GM12873 (cell line): ENCODE measurements around the gene TMEM143.

Source experiments
- TF ChIP-seq, protein P1 (sequence below): IDR thresholded peaks from 2 replicates; pipeline ENCODE4 v1.5.1; 2012; ENCODE audit warnings: low read depth, mild to moderate bottlenecking, moderate library complexity, low read length, control low read depth; ENCODE audit not compliant: insufficient read depth; ENCODE audit errors: missing control alignments

TMEM143 gene

DNA sequence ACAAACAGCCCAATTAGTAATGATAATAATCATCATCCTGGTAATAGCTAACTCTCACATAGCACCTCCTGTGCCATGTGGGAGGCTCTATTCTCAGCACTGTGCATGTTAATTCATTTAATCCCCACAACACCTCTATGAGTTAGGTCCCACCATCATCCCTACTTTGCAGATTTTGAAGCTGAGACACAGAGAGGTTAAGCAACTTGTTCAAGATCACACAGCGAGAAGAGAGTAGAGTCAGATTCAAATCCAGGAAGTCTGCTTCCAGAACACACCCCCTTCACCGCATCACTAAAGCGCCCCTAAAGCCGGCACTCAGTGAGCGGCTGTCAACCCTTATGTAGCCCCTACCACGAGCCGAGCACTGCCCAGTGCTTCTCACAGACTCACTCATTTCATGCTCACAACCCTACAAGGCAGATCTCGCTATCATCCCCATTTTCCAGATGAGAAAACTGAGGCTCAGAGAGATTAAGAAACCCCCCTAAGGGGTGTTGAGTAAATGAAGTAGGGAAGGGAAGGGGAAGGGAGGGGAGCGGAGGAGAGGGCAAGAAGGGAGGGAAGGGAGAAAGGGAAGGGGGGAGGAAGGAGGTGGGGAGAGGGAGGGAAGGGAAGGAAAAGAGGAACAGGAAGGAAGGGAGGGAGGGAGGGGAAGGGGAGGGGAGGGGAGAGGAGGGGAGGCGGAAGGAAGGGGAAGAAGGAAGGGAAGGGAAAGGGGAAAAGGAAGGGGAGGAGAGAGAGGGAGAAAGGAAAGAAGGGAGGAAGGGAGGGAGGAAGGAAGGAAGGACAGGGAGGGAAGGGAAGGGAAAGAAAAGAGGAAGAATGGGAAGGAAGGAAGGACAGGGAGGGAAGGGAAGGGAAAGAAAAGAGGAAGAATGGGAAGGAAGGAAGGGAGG lies 22.0 kb downstream of the TMEM143 start:
- TF ChIP-seq, protein P1, sequence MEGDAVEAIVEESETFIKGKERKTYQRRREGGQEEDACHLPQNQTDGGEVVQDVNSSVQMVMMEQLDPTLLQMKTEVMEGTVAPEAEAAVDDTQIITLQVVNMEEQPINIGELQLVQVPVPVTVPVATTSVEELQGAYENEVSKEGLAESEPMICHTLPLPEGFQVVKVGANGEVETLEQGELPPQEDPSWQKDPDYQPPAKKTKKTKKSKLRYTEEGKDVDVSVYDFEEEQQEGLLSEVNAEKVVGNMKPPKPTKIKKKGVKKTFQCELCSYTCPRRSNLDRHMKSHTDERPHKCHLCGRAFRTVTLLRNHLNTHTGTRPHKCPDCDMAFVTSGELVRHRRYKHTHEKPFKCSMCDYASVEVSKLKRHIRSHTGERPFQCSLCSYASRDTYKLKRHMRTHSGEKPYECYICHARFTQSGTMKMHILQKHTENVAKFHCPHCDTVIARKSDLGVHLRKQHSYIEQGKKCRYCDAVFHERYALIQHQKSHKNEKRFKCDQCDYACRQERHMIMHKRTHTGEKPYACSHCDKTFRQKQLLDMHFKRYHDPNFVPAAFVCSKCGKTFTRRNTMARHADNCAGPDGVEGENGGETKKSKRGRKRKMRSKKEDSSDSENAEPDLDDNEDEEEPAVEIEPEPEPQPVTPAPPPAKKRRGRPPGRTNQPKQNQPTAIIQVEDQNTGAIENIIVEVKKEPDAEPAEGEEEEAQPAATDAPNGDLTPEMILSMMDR, result no peak

DNA sequence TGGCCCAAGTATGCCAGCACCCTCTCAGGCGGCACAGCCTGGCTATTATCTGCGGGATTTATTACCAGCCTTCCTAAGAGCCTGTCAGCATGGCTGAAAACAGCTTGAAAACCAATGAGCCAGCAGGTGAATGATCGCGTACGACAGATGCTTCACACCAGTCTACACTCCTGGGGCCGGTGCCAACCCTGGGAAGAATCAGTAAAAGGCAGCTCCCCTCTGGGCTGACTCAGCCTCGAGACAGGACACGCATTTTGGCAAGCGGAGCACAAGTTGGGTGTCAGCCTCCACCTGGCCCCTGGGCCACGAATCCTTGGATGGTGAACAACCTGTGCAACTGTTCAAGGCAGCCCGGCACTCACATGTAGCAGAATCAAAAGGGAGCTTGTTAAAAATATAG lies 22.7 kb downstream of the TMEM143 start:
- TF ChIP-seq, protein P1, result no peak

DNA sequence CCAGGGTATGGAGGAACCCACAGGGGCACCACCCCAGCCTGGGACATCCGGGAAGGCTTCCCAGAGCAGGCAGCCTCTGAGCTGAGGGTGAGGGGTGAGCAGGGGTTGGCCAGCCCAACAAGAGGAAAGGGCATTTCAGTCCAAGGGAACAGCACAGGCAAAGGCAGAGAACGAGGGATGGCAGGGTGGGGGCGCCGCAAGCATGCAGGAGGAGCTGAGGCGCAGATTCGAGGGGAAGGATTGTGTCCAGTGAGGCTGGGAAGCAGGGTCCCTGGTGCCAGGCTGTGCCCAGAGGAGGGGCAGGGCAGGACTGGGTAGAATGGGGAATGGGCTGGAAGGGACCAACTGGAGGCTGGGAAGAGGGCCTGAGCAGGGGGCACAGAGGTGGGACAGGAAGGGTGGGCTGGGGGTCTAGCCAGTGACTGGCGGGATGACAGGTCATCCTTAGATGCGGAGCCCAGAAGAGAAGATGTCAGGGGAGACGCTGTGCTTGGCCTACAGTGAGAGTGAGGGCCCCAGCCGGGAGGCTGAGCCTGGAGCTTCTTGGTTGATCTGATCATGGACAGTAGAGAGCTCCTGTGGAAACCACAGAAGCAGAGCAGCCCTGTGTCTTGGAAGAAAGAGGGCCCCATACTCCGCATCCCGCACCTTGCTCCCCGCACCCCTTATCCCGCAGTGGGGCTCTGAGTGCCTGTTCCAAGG lies 24.8 kb downstream of the TMEM143 start:
- TF ChIP-seq, protein P1, result no peak

DNA sequence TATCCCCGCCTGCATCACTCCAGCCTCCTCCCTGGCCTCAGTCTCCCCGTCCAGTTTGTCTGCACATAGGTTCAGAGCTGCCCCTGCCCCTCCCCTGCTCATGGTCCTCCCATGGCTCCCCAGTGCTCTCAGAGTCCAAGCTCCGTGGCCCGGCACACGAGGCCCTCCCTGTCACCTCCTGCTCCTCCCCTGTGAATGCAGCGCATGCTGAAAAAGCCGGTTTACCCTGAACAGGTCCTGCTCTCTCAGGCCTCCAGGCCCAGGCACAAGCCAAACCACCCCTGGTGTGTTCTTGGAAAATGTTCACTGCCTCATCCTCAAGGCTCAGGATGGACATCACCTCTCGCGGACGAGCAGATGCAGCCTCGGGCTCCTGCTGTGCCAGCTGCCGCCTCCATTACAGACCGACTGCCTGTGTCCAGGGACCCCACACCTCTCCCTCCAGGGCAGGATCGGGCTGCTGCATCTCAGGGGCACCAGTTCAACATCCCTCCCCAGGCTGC lies 25.4 kb downstream of the TMEM143 start:
- TF ChIP-seq, protein P1, result no peak

DNA sequence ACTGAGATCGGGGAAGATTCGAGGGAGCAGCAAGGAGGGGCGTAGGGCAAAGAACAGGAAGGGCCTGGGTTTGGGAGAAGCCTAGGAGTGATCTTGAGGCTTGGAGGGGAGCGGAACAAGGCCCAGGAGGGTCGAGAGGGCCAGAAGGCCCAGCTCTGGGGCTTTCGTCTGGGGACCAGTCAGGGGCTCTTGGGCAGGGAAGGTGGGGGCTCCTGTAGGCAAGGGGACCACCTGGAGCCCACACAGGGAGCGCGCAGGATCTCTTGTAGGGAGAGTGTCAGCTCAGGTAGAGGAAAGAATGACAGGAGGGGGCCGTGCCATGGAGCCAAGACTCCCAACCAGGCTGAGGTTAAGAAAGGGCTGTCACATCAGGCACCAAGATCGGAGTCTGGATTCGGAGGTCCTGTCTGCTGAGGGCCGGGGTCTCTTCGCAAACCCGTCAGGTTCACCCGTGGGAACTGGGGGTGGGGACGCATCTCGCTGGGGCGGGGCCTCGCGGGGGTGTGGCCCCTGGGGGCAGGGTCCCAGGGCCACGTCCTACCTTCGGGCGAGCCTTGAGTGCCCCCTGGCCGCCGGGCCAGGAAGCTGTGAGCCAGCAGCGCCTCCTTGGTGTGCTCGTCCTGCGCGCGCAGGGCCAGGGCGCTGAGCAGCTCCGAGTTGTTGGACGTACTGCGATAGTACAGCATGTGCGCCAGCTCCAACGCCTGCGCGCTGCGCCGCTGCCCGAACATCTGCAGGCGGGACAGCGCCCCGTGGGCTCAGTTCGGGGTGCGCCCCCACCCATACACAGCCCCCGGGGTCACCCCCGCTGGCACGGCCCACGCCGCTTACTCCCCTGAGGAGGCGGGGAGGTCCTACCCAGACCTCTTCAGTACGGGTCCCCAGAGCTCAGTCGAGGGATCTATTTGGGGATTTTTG lies 30.0 kb downstream of the TMEM143 start:
- TF ChIP-seq, protein P1, result peak; percentile 90

DNA sequence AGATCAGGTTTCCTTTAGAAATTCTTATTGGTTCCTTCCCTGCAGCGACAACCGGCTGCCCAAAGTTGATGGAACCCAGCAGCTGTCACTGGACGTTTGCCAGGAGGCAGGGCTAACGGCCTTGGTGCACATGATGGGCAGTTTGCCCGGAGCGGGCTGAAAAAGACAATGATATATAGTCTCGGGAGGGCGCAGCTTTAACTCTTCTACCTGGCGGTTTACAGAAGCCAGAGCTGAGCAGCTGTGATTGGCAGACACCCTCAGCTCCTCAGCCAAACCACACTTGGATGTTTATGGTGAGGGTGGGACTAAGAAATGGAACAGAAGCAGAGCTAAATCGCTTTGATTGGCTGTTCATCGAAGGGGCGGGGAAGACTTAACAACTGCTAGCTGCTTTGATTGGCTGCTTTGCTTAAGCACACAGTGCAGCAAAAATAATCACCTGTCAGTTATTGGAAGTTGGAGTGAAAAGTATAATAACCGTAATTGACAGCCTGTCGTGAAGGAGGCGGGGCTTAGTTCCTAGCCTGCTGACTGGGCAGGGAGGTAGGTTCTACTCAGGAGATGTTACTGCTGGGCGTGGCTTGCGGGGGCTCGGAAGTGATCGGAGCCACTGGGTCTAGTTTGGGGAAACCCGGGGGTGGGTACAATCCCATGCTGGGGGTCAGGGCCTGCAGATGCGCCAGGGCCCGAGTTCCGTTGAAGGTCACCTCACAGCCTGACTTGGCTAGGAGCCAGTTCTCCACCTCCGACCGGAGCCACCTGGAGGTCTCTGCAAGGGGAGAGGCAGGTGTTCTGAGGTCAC lies 30.9 kb downstream of the TMEM143 start:
- TF ChIP-seq, protein P1, result no peak
